ENCODE measurements around the gene FBXW11.

FBXW11 gene

DNA sequence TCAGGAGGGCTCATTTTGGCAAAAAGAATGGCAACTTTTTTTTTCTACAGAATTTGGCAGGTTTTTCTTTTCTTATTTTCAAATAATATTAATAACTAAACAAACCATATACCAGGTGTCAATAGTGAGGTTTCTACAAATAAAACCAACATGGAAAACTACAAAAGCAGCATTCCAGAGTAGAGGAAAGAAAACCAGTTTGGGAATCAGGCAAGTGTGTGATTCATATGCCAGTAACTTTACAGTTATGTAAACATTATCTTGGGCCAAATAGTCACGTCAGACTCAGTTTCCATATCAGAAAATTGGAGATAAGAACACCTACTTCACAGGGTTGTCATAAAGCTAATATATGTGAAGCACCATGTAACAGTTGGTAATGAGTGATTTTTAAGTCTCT lies 51.7 kb downstream of the FBXW11 start:
- Histone ChIP-seq H3K4me3 (ENCODE audit: severe bottlenecking) (no peak overlapping the region), H3K27ac (ENCODE audit: poor library complexity, severe bottlenecking) (peak overlapping the region; percentile 74), H3K4me1 (ENCODE audit: insufficient read depth, poor library complexity, severe bottlenecking) (peaks cover 50% of the 10 kb centered on the region), H3K36me3 (ENCODE audit: low read depth) (no peaks in the 10 kb centered on the region), H3K9me3 (ENCODE audit: severe bottlenecking) (no peaks in the 10 kb centered on the region), H3K27me3 (ENCODE audit: insufficient read depth, poor library complexity, severe bottlenecking) (no peaks in the 10 kb centered on the region)
- ATAC-seq (ENCODE audit: low read depth) (peak; percentile 66), DNase-seq (ENCODE audit: low spot score) (no peak)
- TF ChIP-seq, protein P1, sequence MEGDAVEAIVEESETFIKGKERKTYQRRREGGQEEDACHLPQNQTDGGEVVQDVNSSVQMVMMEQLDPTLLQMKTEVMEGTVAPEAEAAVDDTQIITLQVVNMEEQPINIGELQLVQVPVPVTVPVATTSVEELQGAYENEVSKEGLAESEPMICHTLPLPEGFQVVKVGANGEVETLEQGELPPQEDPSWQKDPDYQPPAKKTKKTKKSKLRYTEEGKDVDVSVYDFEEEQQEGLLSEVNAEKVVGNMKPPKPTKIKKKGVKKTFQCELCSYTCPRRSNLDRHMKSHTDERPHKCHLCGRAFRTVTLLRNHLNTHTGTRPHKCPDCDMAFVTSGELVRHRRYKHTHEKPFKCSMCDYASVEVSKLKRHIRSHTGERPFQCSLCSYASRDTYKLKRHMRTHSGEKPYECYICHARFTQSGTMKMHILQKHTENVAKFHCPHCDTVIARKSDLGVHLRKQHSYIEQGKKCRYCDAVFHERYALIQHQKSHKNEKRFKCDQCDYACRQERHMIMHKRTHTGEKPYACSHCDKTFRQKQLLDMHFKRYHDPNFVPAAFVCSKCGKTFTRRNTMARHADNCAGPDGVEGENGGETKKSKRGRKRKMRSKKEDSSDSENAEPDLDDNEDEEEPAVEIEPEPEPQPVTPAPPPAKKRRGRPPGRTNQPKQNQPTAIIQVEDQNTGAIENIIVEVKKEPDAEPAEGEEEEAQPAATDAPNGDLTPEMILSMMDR (IDR thresholded peaks at IDR 0.05; ENCODE audit: poor library complexity, severe bottlenecking): no peak

DNA sequence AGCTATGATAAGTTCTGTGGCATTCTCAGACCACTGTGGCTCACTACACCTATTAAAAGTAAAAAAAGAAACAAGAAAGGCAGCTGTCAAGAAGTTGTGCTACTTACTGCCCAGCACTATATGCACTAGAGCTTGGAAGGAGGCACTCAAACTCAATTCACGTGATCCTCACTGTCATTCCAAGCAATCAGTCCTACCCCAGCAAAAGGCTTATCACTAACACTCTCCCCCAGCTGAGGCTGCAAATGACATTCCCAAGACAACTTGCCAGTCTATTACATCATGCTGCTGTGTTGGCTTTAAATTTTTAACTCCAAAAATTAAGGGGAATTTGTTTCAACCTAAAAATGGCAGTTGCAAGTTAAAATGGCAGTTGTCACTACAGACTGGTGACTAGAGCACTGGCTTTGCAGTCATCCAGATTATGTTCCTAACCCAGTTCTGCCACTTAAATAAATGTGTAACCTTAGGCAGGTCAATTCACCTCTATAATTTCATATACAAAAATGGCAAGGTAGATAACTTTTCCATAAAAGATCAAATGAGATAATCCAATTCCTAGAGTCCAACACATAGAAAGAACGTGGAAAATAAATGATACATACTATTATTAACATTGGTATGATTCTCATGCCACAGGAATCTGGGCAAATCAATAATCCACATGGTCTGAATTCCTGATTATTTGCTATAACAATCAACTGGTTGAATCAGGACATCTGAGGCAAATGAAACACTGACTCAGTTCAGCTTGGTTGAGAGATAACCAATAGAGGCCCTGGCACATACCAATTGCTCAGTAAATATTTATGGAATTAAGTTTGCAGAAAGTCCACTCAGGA lies 52.4 kb downstream of the FBXW11 start:
- Histone ChIP-seq H3K4me1 (ENCODE audit: insufficient read depth, poor library complexity, severe bottlenecking) (peaks cover 50% of the 10 kb centered on the region), H3K27ac (ENCODE audit: poor library complexity, severe bottlenecking) (peak overlapping the region; percentile 74), H3K36me3 (ENCODE audit: low read depth) (no peaks in the 10 kb centered on the region), H3K4me3 (ENCODE audit: severe bottlenecking) (no peak overlapping the region), H3K9me3 (ENCODE audit: severe bottlenecking) (no peaks in the 10 kb centered on the region), H3K27me3 (ENCODE audit: insufficient read depth, poor library complexity, severe bottlenecking) (no peaks in the 10 kb centered on the region)
- ATAC-seq (ENCODE audit: low read depth) (peak; percentile 76), DNase-seq (ENCODE audit: low spot score) (no peak)
- TF ChIP-seq, protein P1 (IDR thresholded peaks at IDR 0.05; ENCODE audit: poor library complexity, severe bottlenecking): no peak

DNA sequence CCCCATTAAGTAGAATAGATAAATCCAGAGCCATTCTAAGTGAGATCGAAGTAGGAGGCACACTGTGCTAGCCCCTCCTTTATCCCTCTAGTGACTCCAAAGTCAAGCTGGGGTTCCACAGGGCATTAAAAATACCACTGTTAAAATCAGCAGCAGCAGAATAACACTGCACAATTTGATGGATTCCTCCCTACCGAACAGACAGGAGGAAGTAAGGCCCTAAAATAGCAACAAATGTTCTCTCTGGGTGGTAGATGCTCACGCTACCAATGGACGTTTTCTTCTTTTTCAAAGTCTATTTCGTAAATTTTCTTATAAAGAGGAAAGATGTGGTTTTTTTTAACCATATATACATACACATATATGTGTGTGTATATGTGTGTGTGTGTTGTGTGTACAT lies 54.4 kb downstream of the FBXW11 start:
- TF ChIP-seq, protein P1 (IDR thresholded peaks at IDR 0.05; ENCODE audit: poor library complexity, severe bottlenecking): no peak
- Histone ChIP-seq H3K36me3 (ENCODE audit: low read depth) (no peaks in the 10 kb centered on the region), H3K4me1 (ENCODE audit: insufficient read depth, poor library complexity, severe bottlenecking) (peaks cover 43% of the 10 kb centered on the region), H3K27me3 (ENCODE audit: insufficient read depth, poor library complexity, severe bottlenecking) (no peaks in the 10 kb centered on the region), H3K9me3 (ENCODE audit: severe bottlenecking) (no peaks in the 10 kb centered on the region), H3K27ac (ENCODE audit: poor library complexity, severe bottlenecking) (no peak overlapping the region), H3K4me3 (ENCODE audit: severe bottlenecking) (no peak overlapping the region)
- DNase-seq (ENCODE audit: low spot score) (no peak), ATAC-seq (ENCODE audit: low read depth) (no peak)

DNA sequence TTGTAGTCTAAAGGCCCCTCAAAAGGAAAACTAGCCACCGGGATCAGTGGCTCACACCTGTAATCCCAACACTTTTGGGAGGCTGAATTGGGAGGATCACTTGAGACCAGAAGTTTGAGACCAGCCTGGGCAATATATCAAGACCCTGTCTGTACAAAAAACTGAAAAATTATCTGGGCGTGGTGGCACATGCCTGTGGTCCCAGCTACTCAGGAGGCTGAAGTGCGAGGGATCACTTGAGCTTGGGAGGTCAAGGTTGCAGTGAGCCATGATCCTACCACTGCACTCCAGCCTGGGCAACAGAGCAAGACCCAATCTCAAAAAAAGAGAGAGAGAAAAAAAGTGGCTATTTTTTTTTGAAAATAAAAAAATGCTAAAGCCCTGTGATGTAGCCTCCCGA lies 55.2 kb downstream of the FBXW11 start:
- Histone ChIP-seq H3K9me3 (ENCODE audit: severe bottlenecking) (no peaks in the 10 kb centered on the region), H3K27me3 (ENCODE audit: insufficient read depth, poor library complexity, severe bottlenecking) (no peaks in the 10 kb centered on the region), H3K4me3 (ENCODE audit: severe bottlenecking) (no peak overlapping the region), H3K27ac (ENCODE audit: poor library complexity, severe bottlenecking) (no peak overlapping the region), H3K4me1 (ENCODE audit: insufficient read depth, poor library complexity, severe bottlenecking) (peaks cover 38% of the 10 kb centered on the region), H3K36me3 (ENCODE audit: low read depth) (no peaks in the 10 kb centered on the region)
- TF ChIP-seq, protein P1 (IDR thresholded peaks at IDR 0.05; ENCODE audit: poor library complexity, severe bottlenecking): no peak
- DNase-seq (ENCODE audit: low spot score) (no peak), ATAC-seq (ENCODE audit: low read depth) (no peak)

Measured in RWPE2 (cell line).